Pancreas (tissue), 10 donors: ENCODE results near the gene KIZ. TPM values are rescaled to one million over a fixed set of nuclear protein-coding genes. Genes with fewer than 3 reads are reported as not detected.

Experiments
- ATAC-seq, 4 donors: fragments of 200-7000 bp; cut with Tn5 transposase; one replicate each; pipeline versions ENCODE4 v1.8.0 to v1.9.1; 2020; ENCODE audit warnings: mild to moderate bottlenecking in 4 of 4, moderate library complexity in 4 of 4
- DNase-seq, 6 donors: peaks; one replicate each; pipeline ENCODE4 v3.0.0-alpha.2; 2020
- FAIRE-seq: peaks from 2 replicates; lab custom pipeline; 2012; peaks lifted over from hg19 to GRCh38; lab: Jason Lieb, UNC
- H3K27ac ChIP-seq, 4 donors: fragments of 200-600 bp; sonication (generic); 1 replicate in 3 of 4; 2 replicates in 1 of 4; pipeline versions ENCODE4 v1.5.0 to v1.8.0; 2020
- H3K27me3 ChIP-seq, 4 donors: fragments of 200-600 bp; one replicate each; pipeline ENCODE4 v1.8.0; 2021
- H3K36me3 ChIP-seq, 3 donors: fragments of 200-600 bp; sonication (generic) in 1 of 3; one replicate each; pipeline versions ENCODE4 v1.5.0 to v1.8.0; 2020 to 2021
- H3K4me1 ChIP-seq, 3 donors: fragments of 200-600 bp; one replicate each; pipeline ENCODE4 v1.8.0; 2021
- H3K4me3 ChIP-seq, 4 donors: fragments of 200-600 bp; sonication (generic) in 2 of 4; one replicate each; pipeline versions ENCODE4 v1.5.0 to v1.8.0; 2020 to 2021
- H3K9me3 ChIP-seq, 4 donors: fragments of 200-600 bp; one replicate each; pipeline ENCODE4 v1.8.0; 2021
- WGBS, 2 donors: extraction: QIAGEN DNeasy Blood & Tissue Kit; methylation state at CpG; one replicate each; pipeline ENCODE4 v1.1.7; 2013; 5-methylcytosine and 5-hydroxymethylcytosine counted together
- intact Hi-C, 3 donors: fragments of 100-400 bp; cut with DNase I; formaldehyde crosslinking; loops; one replicate each; pipeline versions ENCODE4 v1.11.1 to v1.14.2; 2022
- polyA plus RNA-seq, 2 donors: library from polyadenylated mRNA; stranded (reverse); fragments of 200-250 nt; gene quantifications; one replicate each; pipeline ENCODE4 v1.2.3, GENCODE V29; 2013
- total RNA-seq, 6 donors: library from RNA; stranded (reverse); fragmentation: NEBNext Ultra II Directional in 4 of 6; extraction: Animal tissue kit (Norgen Biotek cat#: 25700) in 4 of 6; gene quantifications; one replicate each; pipeline versions ENCODE4 v1.2.1 to v1.2.4, GENCODE V29; 2021 to 2023
- TF ChIP-seq, protein P1 (sequence below), 4 donors: fragments of 200-600 bp; sonication (generic) in 3 of 4; IDR thresholded peaks; one replicate each; pipeline versions ENCODE4 v1.5.0 to v1.8.0; 2021; ENCODE audit warnings: antibody characterized with exemption in 4 of 4
- donor health status: healthy with polysubstance abuse.
- donor health status: DM: no; HTN: no; CAD: no; lungs with moderate emphysema.
- donor health status: DM: no; HTN: no; CAD: no.
- donor health status: control.
- donor health status: control.
- donor health status: Bipolar disorder and iron deficiency.
- donor health status: DM: yes; HTN: yes; CAD: no.
- donor health status: DM: no; HTN: no; CAD: no.
- donor health status: DM: no; HTN: no; CAD: no.
- donor health status: DM: yes; HTN: yes; CAD: no.

Gene KIZ
- total and polyA plus RNA-seq, 8 donors, result 8.5 to 28.7 (median 19.2) TPM

DNA sequence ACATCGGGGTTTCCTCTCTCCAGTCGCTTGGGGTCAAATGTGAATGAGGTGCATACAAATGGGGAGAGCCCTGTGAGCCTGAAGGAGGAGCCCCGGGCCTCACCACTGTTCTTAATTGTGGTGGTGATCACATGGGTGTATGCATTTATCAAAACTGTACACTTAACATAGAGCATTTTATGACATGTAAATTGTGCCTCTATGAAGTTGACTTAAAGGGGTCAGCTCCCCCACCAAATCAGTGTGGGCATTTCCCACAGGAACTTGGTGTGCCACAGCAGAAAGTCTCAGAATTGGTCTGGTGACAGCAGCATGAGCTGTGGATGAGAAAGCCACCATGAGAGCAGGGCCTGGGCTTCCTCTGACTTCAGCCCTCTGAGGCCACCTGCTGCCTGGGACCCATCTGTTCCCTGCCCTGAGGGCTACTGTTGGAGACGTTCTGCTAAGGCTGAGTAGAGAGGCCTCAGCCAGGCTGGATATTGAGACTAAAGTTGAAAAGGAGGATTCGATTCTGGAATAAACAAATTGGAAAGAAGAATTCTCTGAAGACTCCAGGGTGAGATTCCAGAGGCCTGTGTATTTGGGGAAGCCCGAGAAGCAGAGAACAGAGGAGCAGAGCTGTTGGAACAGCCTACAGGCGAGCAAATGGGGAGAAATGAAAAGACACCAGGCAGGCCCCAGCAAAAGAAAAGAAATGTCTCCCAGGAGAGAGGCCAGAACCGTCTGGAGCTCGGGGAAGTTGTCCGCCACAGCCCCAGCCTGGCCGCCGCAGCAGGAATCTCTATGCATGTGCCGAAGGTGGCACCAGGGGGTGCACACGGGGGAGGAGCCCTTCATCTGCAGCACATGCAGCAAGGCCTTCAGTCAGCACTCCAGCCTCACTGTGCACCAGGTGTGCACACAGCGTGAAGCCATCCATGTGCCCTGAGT, 139.6 kb downstream of the KIZ start:
- no peaks in the 10 kb centered on the region for H3K36me3 ChIP-seq
- ATAC-seq, result no peak
- no peak overlapping the region for H3K4me3 ChIP-seq
- no peak for FAIRE-seq
- no peak overlapping the region for H3K27ac ChIP-seq
- H3K27me3 ChIP-seq, result no peaks in the 10 kb centered on the region
- WGBS, 2 donors, result 71 to 72% methylated on average over 15 of the region's 15 CpGs
- TF ChIP-seq, protein P1, sequence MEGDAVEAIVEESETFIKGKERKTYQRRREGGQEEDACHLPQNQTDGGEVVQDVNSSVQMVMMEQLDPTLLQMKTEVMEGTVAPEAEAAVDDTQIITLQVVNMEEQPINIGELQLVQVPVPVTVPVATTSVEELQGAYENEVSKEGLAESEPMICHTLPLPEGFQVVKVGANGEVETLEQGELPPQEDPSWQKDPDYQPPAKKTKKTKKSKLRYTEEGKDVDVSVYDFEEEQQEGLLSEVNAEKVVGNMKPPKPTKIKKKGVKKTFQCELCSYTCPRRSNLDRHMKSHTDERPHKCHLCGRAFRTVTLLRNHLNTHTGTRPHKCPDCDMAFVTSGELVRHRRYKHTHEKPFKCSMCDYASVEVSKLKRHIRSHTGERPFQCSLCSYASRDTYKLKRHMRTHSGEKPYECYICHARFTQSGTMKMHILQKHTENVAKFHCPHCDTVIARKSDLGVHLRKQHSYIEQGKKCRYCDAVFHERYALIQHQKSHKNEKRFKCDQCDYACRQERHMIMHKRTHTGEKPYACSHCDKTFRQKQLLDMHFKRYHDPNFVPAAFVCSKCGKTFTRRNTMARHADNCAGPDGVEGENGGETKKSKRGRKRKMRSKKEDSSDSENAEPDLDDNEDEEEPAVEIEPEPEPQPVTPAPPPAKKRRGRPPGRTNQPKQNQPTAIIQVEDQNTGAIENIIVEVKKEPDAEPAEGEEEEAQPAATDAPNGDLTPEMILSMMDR (IDR thresholded peaks at IDR 0.05), result no peak
- no peaks in the 10 kb centered on the region for H3K9me3 ChIP-seq
- intact Hi-C loops, result no loop called here
- no peak for DNase-seq
- H3K4me1 ChIP-seq, result no peaks in the 10 kb centered on the region

DNA sequence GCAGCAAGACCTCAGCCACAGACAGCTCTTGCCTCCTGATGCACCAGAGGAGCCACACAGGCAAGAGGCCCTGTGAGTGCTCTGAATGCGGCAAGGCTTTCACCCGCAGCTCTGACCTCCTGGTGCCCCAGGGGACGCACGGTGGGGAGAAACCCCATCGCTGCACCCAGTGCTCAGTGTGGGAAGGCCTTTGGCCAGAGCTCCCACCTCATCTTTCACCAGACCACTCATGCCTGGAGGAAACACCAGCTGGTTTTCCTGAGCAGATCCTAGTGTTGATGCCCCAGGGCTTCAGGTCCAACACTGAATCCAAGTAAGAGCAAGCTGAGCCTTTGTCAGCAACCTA, 140.3 kb downstream of the KIZ start:
- no peaks in the 10 kb centered on the region for H3K27me3 ChIP-seq
- intact Hi-C loops, result no loop called here
- no peaks in the 10 kb centered on the region for H3K9me3 ChIP-seq
- no peak for DNase-seq
- H3K4me1 ChIP-seq, result no peaks in the 10 kb centered on the region
- H3K36me3 ChIP-seq, result no peaks in the 10 kb centered on the region
- 75 to 90% methylated on average over 5 of the region's 5 CpGs for WGBS, 2 donors
- H3K27ac ChIP-seq, result no peak overlapping the region
- TF ChIP-seq, protein P1 (IDR thresholded peaks at IDR 0.05), result no peak
- H3K4me3 ChIP-seq, result no peak overlapping the region
- FAIRE-seq, result no peak
- ATAC-seq, result no peak

DNA sequence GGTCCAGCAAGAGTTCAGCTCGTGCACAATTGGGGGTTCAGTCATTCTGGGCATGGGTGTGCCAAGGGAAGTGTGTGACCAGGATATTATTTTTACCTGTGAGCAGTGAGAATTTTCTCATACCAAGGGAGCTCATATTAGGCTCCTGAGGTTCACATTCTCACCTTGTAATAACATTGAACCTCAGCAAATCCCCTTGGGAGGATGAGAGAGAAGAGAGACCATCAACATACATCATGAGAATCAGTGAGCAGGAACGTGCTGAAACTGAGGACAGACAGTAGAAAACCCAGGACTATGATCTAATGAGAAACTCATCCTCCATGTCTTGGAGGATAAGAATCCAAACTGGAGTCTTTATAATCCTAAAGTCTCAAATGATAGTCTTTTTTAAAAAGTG, 143.9 kb downstream of the KIZ start:
- TF ChIP-seq, protein P1 (IDR thresholded peaks at IDR 0.05), result no peak
- WGBS, 2 donors, result 44 to 56% methylated on average over 2 of the region's 2 CpGs
- ATAC-seq, result no peak

DNA sequence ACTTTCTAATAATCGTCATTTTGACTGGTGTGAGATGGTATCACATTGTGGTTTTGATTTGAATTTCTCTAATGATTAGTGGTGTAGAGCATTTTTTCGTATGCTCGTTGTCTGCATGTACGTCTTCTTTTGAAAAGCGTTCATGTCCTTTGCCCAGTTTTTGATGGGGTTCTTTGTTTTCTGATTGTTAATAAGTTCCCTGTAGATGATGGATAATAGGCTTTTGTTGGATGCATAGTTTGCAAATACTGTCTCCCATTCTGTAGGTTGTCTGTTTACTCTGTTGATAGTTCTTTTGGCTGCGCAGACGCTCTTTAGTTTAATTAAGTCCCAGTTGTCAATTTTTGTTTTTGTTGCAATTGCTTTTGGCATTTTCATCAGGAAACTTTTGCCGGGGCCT, 144.9 kb downstream of the KIZ start:
- DNase-seq (no peak), ATAC-seq (no peak), FAIRE-seq (no peak)
- Histone ChIP-seq H3K9me3 (no peaks in the 10 kb centered on the region), H3K4me3 (no peak overlapping the region), H3K27me3 (no peaks in the 10 kb centered on the region), H3K4me1 (no peaks in the 10 kb centered on the region), H3K27ac (no peak overlapping the region), H3K36me3 (no peaks in the 10 kb centered on the region)
- WGBS, 2 donors, result 72 to 80% methylated on average over 8 of the region's 8 CpGs
- intact Hi-C loops, result no loop called here
- TF ChIP-seq, protein P1 (IDR thresholded peaks at IDR 0.05), result no peak

More for the DNA sequence above, 143.9 kb downstream of the KIZ start:
- intact Hi-C loops, result no loop called here
- no peak for FAIRE-seq
- H3K4me1 ChIP-seq, result no peaks in the 10 kb centered on the region
- no peak overlapping the region for H3K27ac ChIP-seq
- H3K36me3 ChIP-seq, result no peaks in the 10 kb centered on the region
- no peaks in the 10 kb centered on the region for H3K9me3 ChIP-seq
- no peak overlapping the region for H3K4me3 ChIP-seq
- H3K27me3 ChIP-seq, result no peaks in the 10 kb centered on the region
- no peak for DNase-seq

DNA sequence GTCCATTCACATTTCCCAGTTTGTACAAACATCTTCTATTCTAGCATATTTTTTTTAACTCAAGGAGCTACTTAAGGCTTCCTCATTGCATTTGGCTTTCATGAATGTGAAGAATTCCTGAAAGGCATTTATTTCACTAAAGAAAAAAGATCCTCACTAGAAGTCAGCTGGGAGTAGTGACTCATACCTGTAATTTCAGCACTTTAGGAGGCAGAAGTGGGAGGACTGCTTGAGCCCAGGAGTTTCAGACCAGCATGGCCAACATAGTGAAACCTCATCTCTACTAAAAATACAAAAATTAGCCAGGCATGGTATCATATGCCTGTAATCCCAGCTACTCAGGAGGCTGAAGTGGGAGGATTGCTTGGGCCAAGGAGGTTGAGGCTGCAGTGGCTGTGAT, 146.4 kb downstream of the KIZ start:
- TF ChIP-seq, protein P1 (IDR thresholded peaks at IDR 0.05), result no peak
- Histone ChIP-seq H3K4me3 (no peak overlapping the region), H3K4me1 (no peaks in the 10 kb centered on the region), H3K9me3 (no peaks in the 10 kb centered on the region), H3K27ac (no peak overlapping the region), H3K36me3 (no peaks in the 10 kb centered on the region), H3K27me3 (no peaks in the 10 kb centered on the region)
- DNase-seq (no peak), ATAC-seq (no peak), FAIRE-seq (no peak)
- intact Hi-C loops, result no loop called here
